ENCODE results near the gene NR1I2.

NR1I2 gene

GRCh38 chr3:119765239-119765638, 16.7 kb upstream of the NR1I2 start:
- H3K9me3 ChIP-seq (ENCODE audit: low read length) = peaks cover 6% of the 10 kb centered on the region
- H3K27me3 ChIP-seq (ENCODE audit: insufficient read depth, low read length) = no peaks in the 10 kb centered on the region
- H3K36me3 ChIP-seq (ENCODE audit: insufficient read depth, low read length) = no peaks in the 10 kb centered on the region
- H3K4me1 ChIP-seq (ENCODE audit: insufficient read depth, low read length) = no peaks in the 10 kb centered on the region
- H2AFZ ChIP-seq (ENCODE audit: low read depth, low read length) = no peak overlapping the region
- no peak overlapping the region for H3K4me3 ChIP-seq (ENCODE audit: low read length)

- Histone ChIP-seq H3K36me3 (ENCODE audit: insufficient read depth, low read length) (no peaks in the 10 kb centered on the region), H3K9me3 (ENCODE audit: low read length) (peaks cover 6% of the 10 kb centered on the region), H3K4me3 (ENCODE audit: low read length) (no peak overlapping the region), H2AFZ (ENCODE audit: low read depth, low read length) (no peak overlapping the region), H3K4me1 (ENCODE audit: insufficient read depth, low read length) (no peaks in the 10 kb centered on the region), H3K27me3 (ENCODE audit: insufficient read depth, low read length) (no peaks in the 10 kb centered on the region)
Measured at GRCh38 chr3:119767936-119768601, 13.8 kb upstream of the NR1I2 start.

GRCh38 chr3:119768668-119769393, 13.1 kb upstream of the NR1I2 start:
- Histone ChIP-seq H3K36me3 (ENCODE audit: insufficient read depth, low read length) (no peaks in the 10 kb centered on the region), H3K4me3 (ENCODE audit: low read length) (no peak overlapping the region), H3K4me1 (ENCODE audit: insufficient read depth, low read length) (no peaks in the 10 kb centered on the region), H3K27me3 (ENCODE audit: insufficient read depth, low read length) (no peaks in the 10 kb centered on the region), H2AFZ (ENCODE audit: low read depth, low read length) (no peak overlapping the region), H3K9me3 (ENCODE audit: low read length) (peaks cover 6% of the 10 kb centered on the region)

GRCh38 chr3:119769394-119770149, 12.3 kb upstream of the NR1I2 start:
- Histone ChIP-seq H3K4me1 (ENCODE audit: insufficient read depth, low read length) (no peaks in the 10 kb centered on the region), H3K4me3 (ENCODE audit: low read length) (no peak overlapping the region), H3K36me3 (ENCODE audit: insufficient read depth, low read length) (no peaks in the 10 kb centered on the region), H2AFZ (ENCODE audit: low read depth, low read length) (no peak overlapping the region), H3K9me3 (ENCODE audit: low read length) (peaks cover 6% of the 10 kb centered on the region), H3K27me3 (ENCODE audit: insufficient read depth, low read length) (no peaks in the 10 kb centered on the region)

- Histone ChIP-seq H3K4me1 (ENCODE audit: insufficient read depth, low read length) (no peaks in the 10 kb centered on the region), H3K27me3 (ENCODE audit: insufficient read depth, low read length) (no peaks in the 10 kb centered on the region), H3K36me3 (ENCODE audit: insufficient read depth, low read length) (no peaks in the 10 kb centered on the region), H3K9me3 (ENCODE audit: low read length) (no peaks in the 10 kb centered on the region), H2AFZ (ENCODE audit: low read depth, low read length) (no peak overlapping the region), H3K4me3 (ENCODE audit: low read length) (no peak overlapping the region)
Measured at GRCh38 chr3:119774444-119774843, 7.5 kb upstream of the NR1I2 start.

GRCh38 chr3:119776304-119776703, 5.6 kb upstream of the NR1I2 start:
- Histone ChIP-seq H3K27me3 (ENCODE audit: insufficient read depth, low read length) (no peaks in the 10 kb centered on the region), H3K4me1 (ENCODE audit: insufficient read depth, low read length) (no peaks in the 10 kb centered on the region), H2AFZ (ENCODE audit: low read depth, low read length) (no peak overlapping the region), H3K4me3 (ENCODE audit: low read length) (no peak overlapping the region), H3K9me3 (ENCODE audit: low read length) (no peaks in the 10 kb centered on the region), H3K36me3 (ENCODE audit: insufficient read depth, low read length) (no peaks in the 10 kb centered on the region)

- Histone ChIP-seq H3K36me3 (ENCODE audit: insufficient read depth, low read length) (no peaks in the 10 kb centered on the region), H3K4me1 (ENCODE audit: insufficient read depth, low read length) (no peaks in the 10 kb centered on the region), H3K27me3 (ENCODE audit: insufficient read depth, low read length) (no peaks in the 10 kb centered on the region), H3K9me3 (ENCODE audit: low read length) (no peaks in the 10 kb centered on the region), H3K4me3 (ENCODE audit: low read length) (no peak overlapping the region), H2AFZ (ENCODE audit: low read depth, low read length) (no peak overlapping the region)
Measured at GRCh38 chr3:119778176-119778575, 3.7 kb upstream of the NR1I2 start.

GRCh38 chr3:119778811-119779210, 3.1 kb upstream of the NR1I2 start:
- H3K9me3 ChIP-seq (ENCODE audit: low read length) = no peaks in the 10 kb centered on the region
- no peak overlapping the region for H3K4me3 ChIP-seq (ENCODE audit: low read length)
- H3K36me3 ChIP-seq (ENCODE audit: insufficient read depth, low read length) = no peaks in the 10 kb centered on the region
- H3K4me1 ChIP-seq (ENCODE audit: insufficient read depth, low read length) = no peaks in the 10 kb centered on the region
- H2AFZ ChIP-seq (ENCODE audit: low read depth, low read length) = no peak overlapping the region
- H3K27me3 ChIP-seq (ENCODE audit: insufficient read depth, low read length) = no peaks in the 10 kb centered on the region

GRCh38 chr3:119779731-119780383, 2.0 kb upstream of the NR1I2 start:
- no peaks in the 10 kb centered on the region for H3K9me3 ChIP-seq (ENCODE audit: low read length)
- H3K4me3 ChIP-seq (ENCODE audit: low read length) = no peak overlapping the region

GRCh38 chr3:119782460-119782859, 559 bp downstream of the NR1I2 start:
- H3K4me3 ChIP-seq (ENCODE audit: low read length) = no peak overlapping the region
- H3K27me3 ChIP-seq (ENCODE audit: insufficient read depth, low read length) = no peaks in the 10 kb centered on the region
- no peaks in the 10 kb centered on the region for H3K9me3 ChIP-seq (ENCODE audit: low read length)
- H2AFZ ChIP-seq (ENCODE audit: low read depth, low read length) = no peak overlapping the region
- no peaks in the 10 kb centered on the region for H3K36me3 ChIP-seq (ENCODE audit: insufficient read depth, low read length)
- no peaks in the 10 kb centered on the region for H3K4me1 ChIP-seq (ENCODE audit: insufficient read depth, low read length)

More at GRCh38 chr3:119779731-119780383, 2.0 kb upstream of the NR1I2 start:
- H3K27me3 ChIP-seq (ENCODE audit: insufficient read depth, low read length) = no peaks in the 10 kb centered on the region
- no peaks in the 10 kb centered on the region for H3K4me1 ChIP-seq (ENCODE audit: insufficient read depth, low read length)
- no peak overlapping the region for H2AFZ ChIP-seq (ENCODE audit: low read depth, low read length)
- H3K36me3 ChIP-seq (ENCODE audit: insufficient read depth, low read length) = no peaks in the 10 kb centered on the region

GRCh38 chr3:119783255-119783654, 1.4 kb downstream of the NR1I2 start:
- Histone ChIP-seq H3K27me3 (ENCODE audit: insufficient read depth, low read length) (no peaks in the 10 kb centered on the region), H2AFZ (ENCODE audit: low read depth, low read length) (no peak overlapping the region), H3K4me1 (ENCODE audit: insufficient read depth, low read length) (no peaks in the 10 kb centered on the region), H3K4me3 (ENCODE audit: low read length) (no peak overlapping the region), H3K36me3 (ENCODE audit: insufficient read depth, low read length) (no peaks in the 10 kb centered on the region), H3K9me3 (ENCODE audit: low read length) (no peaks in the 10 kb centered on the region)

GRCh38 chr3:119783883-119784282, 2.0 kb downstream of the NR1I2 start:
- Histone ChIP-seq H3K27me3 (ENCODE audit: insufficient read depth, low read length) (no peaks in the 10 kb centered on the region), H2AFZ (ENCODE audit: low read depth, low read length) (no peak overlapping the region), H3K4me1 (ENCODE audit: insufficient read depth, low read length) (no peaks in the 10 kb centered on the region), H3K4me3 (ENCODE audit: low read length) (no peak overlapping the region), H3K36me3 (ENCODE audit: insufficient read depth, low read length) (no peaks in the 10 kb centered on the region), H3K9me3 (ENCODE audit: low read length) (no peaks in the 10 kb centered on the region)

- Histone ChIP-seq H3K4me3 (ENCODE audit: low read length) (no peak overlapping the region), H3K36me3 (ENCODE audit: insufficient read depth, low read length) (no peaks in the 10 kb centered on the region), H3K27me3 (ENCODE audit: insufficient read depth, low read length) (no peaks in the 10 kb centered on the region), H2AFZ (ENCODE audit: low read depth, low read length) (no peak overlapping the region), H3K4me1 (ENCODE audit: insufficient read depth, low read length) (no peaks in the 10 kb centered on the region), H3K9me3 (ENCODE audit: low read length) (no peaks in the 10 kb centered on the region)
Measured at GRCh38 chr3:119786409-119786808, 4.5 kb downstream of the NR1I2 start.
